HG03575 (cell line): ENCODE results near the gene CTNNA3.

Experiments used
- ATAC-seq: cut with Tn5 transposase; IDR thresholded peaks from one replicate; pipeline ENCODE4 v1.9.1; 2021; ENCODE audit not compliant: unreplicated experiment, insufficient number of reproducible peaks, low FRiP score; ENCODE audit errors: extremely low read depth

Gene CTNNA3

GRCh38 chr10:66604195-66604594 lies 1091.8 kb downstream of the CTNNA3 start:
- no peak for ATAC-seq

DNA sequence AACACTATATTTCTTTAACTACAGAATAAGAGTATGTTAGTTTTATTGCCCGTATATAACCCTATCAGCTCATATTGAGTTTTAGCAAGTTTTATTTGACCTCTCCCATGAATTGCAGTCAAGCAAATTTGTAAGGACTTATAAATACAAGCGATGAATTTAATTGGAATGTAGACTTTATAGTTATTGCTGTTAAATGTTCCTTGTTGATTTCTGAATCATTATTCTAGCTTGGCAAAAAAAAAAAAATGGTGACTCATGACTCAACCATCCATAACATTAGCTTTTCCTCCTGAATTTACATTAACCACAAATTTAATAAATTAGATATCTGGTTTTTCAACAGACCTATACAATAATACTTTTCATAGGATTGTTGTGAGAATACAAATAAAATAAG lies 1104.1 kb downstream of the CTNNA3 start:
- no peak for ATAC-seq

DNA sequence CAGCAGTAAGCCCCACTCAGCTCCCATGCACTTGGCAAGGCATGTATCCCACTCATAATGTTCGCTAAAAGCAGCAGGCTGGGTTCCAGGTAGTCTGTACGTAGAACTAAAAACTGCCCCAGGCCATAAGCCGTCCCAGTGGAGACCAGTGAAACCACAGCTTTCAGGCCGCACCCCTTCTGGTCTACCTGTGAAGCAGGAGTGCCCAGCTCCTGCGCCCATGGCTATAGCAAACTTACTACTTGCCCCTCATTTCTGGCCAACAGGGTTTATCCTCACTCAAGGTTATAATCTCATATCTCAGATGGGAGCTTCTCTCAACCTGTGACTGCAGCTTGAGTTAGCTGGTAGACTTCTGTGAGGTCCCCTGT lies 1108.3 kb downstream of the CTNNA3 start:
- ATAC-seq: no peak

GRCh38 chr10:66586897-66587679 lies 1108.9 kb downstream of the CTNNA3 start:
- ATAC-seq: no peak

GRCh38 chr10:66586073-66586472 lies 1109.9 kb downstream of the CTNNA3 start:
- ATAC-seq: no peak

- no peak for ATAC-seq
These were observed 1120.6 kb downstream of the CTNNA3 start for GRCh38 chr10:66575251-66575855.

DNA sequence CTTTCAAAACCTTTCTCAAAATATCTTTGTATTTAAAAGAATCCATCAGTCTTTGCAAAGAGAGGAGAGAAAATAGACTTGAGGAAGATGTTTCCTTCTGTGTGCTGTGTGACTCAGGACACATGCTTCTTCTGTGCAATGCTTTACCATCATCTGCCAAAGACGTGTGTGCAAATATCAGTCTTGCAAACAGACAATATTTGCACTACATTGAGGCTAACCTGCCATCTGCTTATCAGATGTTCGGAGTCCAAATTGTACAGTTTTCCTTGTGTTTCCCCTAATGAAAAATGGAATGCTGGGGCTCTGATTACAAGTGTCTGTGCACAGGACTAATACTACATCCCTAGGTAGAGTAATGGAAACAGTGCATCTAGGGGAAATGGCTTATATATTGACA lies 1123.3 kb downstream of the CTNNA3 start:
- ATAC-seq: no peak

GRCh38 chr10:66565999-66566398 lies 1130.0 kb downstream of the CTNNA3 start:
- ATAC-seq: no peak

- ATAC-seq: no peak
These were observed 1131.7 kb downstream of the CTNNA3 start for GRCh38 chr10:66564287-66564686.

- no peak for ATAC-seq
These were observed 1140.9 kb downstream of the CTNNA3 start for GRCh38 chr10:66555061-66555460.

DNA sequence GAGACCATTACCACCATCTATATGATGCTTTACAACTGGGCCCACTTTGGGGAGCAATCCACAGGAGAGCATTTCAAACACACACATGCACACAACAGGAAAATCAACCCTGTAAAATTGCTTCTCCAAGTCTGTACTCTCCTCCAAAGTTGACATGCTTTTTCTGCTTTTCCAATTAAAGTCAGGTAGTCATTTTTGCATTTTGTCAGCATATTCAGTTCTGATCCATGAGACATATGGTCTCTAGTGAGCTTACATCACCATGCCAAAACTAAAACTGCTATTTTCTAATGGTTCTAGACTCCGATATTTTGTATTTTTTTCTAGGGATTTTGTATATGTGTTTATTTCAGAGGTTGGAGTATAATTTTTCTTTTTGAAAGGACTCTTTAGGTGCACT lies 1143.7 kb downstream of the CTNNA3 start:
- no peak for ATAC-seq

DNA sequence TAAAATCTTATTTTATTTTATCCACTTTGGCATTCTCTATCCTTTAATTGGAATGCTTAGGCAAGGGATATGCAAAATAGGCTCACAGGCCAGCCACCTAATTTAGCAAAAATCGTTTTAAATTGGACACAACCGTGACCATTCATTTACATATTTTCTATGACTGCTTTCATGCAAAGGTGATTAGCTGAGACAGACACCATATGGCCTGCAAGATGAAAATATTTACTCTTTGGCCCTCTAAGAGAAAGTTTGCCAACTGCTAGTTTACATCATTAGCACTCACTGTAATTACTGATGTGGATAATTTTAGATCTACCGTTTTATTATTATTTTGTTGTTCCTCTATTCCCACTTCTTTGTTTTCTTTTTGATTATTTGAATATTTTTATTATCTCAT lies 1145.6 kb downstream of the CTNNA3 start:
- no peak for ATAC-seq

GRCh38 chr10:66538908-66539307 lies 1157.1 kb downstream of the CTNNA3 start:
- ATAC-seq: no peak

DNA sequence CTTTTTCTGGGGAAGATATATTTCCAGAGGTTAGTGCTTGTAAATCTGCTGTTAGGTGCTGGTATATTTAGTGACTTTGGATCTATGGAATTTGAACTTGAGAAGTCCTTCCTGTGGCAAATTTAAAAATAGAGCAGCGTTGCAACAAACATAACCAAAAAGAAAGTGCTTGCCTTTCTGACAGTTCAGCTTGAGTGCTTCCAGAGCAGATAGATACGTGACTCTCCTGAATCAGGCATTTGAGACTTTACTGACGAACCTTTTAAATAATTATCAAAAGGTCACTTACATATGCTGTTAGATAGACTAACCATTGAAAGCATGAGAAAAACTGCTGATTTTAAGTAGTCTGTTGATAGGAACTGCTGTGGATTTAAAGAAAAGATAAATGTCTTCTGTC lies 1157.6 kb downstream of the CTNNA3 start:
- ATAC-seq: no peak

DNA sequence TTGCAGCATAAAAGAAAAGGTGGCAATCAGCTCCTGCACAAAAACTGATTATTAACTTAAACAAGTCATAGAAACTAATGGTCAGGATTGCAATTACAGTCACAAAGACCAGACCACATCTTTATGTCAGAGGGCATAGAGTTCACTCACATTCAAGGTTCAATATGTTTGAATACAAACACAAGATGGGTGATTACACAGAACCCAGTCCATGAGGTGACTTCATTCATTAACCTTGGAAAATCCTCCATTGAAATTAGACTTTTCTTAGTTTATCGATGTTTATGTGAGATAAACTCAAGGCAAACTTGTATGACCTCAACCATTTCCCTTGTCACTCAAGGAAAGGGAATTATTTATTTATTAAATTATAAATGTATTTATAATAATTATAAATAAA lies 1158.8 kb downstream of the CTNNA3 start:
- no peak for ATAC-seq

DNA sequence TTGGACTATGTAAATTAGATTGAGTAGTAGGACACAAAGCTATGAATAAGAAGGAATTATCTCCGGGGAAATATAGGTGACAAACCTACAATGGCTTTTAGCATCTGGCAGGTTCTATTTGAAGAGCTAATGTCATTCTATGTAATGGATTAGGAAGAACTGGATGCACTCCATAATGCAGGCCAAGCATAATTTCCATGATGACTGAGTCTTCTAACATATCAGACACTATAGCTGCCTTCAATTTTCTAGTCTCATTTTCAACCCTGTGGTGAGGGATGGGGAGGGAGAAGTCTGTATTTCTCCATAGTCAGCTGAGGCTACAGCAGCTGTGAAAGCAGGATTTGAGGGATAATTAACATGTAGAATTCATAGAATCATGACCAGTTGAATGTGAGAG lies 1160.6 kb downstream of the CTNNA3 start:
- no peak for ATAC-seq

DNA sequence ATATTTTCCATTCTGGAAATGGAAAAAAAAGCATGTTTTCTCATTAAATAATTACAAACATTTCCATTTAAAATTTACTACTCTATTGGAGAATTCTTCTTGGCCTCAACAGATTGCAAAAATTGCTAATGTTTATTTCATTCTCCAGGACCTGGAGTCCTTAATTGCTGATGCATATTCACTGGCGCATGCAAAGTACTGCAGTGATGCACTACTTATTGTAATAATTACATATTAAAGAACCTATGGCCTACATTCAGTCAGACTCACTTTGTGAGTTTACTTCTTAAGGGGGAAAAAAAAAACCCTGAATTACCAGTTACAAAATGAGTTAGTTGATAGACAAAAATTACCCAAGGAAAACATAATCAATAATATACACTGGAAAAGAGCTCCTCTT lies 1161.1 kb downstream of the CTNNA3 start:
- ATAC-seq: no peak

DNA sequence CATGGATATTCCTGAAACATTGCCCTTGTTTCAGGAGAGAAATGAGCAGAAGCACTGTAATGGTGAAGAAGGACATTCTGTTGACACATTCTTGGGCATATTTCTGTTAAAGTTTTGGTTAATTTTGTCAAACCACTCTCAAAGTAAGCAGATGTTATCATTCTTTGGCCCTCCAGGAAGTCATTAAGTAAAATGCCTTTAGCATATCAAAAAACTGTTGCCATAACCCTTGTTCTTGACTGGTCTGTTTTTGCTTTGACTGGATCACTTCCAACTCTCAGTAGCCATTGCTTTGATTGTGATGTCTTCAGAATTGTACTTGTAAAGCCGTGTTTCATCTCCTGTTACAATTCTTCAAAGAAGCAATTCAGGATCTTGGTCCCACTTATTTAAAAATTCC lies 1174.5 kb downstream of the CTNNA3 start:
- no peak for ATAC-seq

DNA sequence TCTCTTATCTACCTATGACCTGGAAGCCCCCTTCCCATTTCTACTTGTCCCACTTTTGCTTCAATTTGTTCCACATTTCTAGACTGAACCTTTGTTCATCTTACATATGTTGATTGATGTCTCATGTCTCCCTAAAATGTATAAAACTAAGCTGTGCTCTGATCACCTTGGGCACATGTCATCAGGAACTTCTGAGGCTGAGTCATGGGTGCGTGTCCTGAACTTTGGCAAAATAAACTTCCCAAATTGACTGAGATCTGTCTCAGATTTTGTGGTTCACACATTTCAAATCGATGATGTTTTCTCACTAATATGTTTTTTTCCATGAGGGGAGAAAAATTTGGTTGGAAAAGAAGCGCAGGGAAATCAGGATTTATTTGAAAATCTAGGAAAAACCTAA lies 1176.4 kb downstream of the CTNNA3 start:
- ATAC-seq: no peak

DNA sequence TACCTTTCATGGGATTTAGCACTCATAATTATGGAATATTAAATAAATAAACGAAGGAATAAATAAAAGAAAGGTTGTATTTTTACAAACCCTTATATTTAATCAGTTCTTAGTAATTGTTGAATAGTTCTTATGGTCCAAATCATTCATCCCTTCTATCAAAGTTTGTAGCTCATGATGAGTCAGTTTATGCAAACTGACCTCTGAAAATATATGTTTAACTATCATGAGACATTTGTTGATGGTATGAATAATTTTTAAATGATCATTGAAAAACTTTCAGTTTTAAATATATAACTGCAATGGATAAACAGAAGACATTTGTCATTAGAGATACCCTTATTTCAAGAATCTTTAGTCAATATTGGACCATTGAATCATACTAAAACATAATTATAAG lies 1181.3 kb downstream of the CTNNA3 start:
- ATAC-seq: no peak

DNA sequence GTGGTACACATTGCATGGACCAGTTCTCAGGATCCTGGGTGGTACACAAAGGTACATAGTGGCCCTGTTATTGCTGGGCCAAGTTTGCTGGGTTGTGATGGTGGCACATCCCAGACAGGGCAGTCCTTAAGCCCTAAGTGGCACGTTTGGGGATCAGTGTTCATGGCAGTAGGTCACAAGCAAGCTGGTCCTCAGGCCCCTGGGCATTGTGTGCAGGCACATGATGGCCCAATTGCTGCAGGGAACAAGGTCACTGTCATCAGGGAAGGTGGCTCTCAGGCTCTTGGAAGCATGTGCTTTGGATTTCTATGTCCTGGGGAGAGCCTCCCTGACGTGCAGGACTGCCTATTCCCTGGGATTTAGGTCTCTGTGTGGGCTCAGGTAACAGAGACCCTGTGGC lies 1182.5 kb downstream of the CTNNA3 start:
- no peak for ATAC-seq
